Type B pancreatic cell (in vitro differentiated cells): ENCODE data around the gene TRIM71. TPM values are rescaled to one million over a fixed set of nuclear protein-coding genes. Genes with fewer than 3 reads are reported as not detected.
"Not testable (repeated sequence)": the region's sequence is repeated elsewhere in the genome, so short reads cannot be mapped to it uniquely, and the experiment has no call there.

Experiments used
- DNase-seq: peaks from one replicate; pipeline ENCODE4 v3.0.0; 2021; ENCODE audit warnings: mixed read lengths; ENCODE audit not compliant: unreplicated experiment; ENCODE audit errors: extremely low spot score
- H3K27ac Mint-ChIP-seq: 2 replicates; pipeline ENCODE4 v1.8.0; 2021; ENCODE audit warnings: mild to moderate bottlenecking, mixed read lengths
- H3K27me3 Mint-ChIP-seq: 2 replicates; pipeline ENCODE4 v1.8.0; 2021; ENCODE audit warnings: mixed read lengths
- H3K36me3 Mint-ChIP-seq: 2 replicates; pipeline ENCODE4 v1.8.0; 2021; ENCODE audit warnings: mixed read lengths
- H3K4me1 Mint-ChIP-seq: one replicate; pipeline ENCODE4 v1.8.0; 2021; ENCODE audit warnings: mixed read lengths; ENCODE audit not compliant: unreplicated experiment
- H3K4me3 Mint-ChIP-seq: 2 replicates; pipeline ENCODE4 v1.8.0; 2021; ENCODE audit warnings: mild to moderate bottlenecking, mixed read lengths
- H3K9me3 Mint-ChIP-seq: 2 replicates; pipeline ENCODE4 v1.8.0; 2021; ENCODE audit warnings: mixed read lengths
- total RNA-seq: library from RNA; stranded (reverse); gene quantifications from 2 replicates; pipeline ENCODE4 v1.2.1, GENCODE V29; 2021; ENCODE audit warnings: low replicate concordance
- TF ChIP-seq, protein P1 (sequence below): fragments of 200-600 bp; sonication (generic); conservative IDR thresholded peaks from 2 replicates; pipeline ENCODE4 v1.5.0; 2021; ENCODE audit warnings: antibody characterized with exemption, mild to moderate bottlenecking

Gene TRIM71
- total RNA-seq, 1 donor from 2014 or later: 26.5 TPM

DNA sequence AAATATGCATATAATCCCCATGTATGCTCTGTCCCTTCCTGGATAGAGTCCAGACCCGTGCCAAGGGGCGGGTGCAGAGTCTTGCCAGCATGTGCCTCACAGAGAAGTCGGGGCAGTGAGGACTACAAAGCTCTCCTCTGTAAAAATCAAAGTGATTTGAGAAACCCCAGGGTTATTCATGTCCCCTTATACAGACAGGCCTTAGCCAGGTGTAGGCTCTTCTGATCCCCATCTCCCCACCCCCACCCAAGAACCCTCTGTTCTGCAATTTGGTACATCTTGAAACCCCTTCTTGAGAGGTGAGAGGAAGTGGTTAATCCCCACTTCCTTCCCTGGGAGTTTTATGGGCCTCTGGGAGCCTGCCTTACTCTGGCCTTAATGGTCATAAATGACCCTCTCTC, 24.7 kb downstream of the TRIM71 start:
- peaks cover 56% of the 10 kb centered on the region for H3K4me1 Mint-ChIP-seq
- H3K36me3 Mint-ChIP-seq: peaks cover 3% of the 10 kb centered on the region
- H3K27ac Mint-ChIP-seq: peak overlapping the region; percentile 52
- no peaks in the 10 kb centered on the region for H3K9me3 Mint-ChIP-seq
- no peak for DNase-seq
- TF ChIP-seq, protein P1, sequence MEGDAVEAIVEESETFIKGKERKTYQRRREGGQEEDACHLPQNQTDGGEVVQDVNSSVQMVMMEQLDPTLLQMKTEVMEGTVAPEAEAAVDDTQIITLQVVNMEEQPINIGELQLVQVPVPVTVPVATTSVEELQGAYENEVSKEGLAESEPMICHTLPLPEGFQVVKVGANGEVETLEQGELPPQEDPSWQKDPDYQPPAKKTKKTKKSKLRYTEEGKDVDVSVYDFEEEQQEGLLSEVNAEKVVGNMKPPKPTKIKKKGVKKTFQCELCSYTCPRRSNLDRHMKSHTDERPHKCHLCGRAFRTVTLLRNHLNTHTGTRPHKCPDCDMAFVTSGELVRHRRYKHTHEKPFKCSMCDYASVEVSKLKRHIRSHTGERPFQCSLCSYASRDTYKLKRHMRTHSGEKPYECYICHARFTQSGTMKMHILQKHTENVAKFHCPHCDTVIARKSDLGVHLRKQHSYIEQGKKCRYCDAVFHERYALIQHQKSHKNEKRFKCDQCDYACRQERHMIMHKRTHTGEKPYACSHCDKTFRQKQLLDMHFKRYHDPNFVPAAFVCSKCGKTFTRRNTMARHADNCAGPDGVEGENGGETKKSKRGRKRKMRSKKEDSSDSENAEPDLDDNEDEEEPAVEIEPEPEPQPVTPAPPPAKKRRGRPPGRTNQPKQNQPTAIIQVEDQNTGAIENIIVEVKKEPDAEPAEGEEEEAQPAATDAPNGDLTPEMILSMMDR: no peak
- no peak overlapping the region for H3K4me3 Mint-ChIP-seq
- H3K27me3 Mint-ChIP-seq: no peaks in the 10 kb centered on the region

DNA sequence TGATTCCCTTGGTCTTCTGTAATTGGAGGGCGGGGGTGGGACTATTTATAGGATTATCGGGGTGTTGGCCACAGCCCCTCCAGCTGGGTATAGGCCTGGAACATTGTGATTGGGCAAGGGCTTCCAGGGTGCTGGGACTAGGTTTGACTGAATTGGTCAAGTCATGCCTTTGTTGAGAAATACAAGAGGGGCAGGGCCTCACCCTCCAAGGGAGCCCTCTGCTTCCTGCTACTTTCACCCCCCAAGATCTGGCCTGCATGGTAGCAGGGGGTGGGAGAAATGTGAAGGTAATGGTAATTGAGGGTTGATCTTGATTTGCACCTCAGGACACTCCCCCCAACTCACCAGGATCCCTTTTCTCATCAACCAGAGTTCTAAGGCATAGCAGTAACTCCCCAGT, 25.2 kb downstream of the TRIM71 start:
- H3K27ac Mint-ChIP-seq: peak overlapping the region; percentile 61
- H3K4me3 Mint-ChIP-seq: peak overlapping the region; percentile 31
- H3K27me3 Mint-ChIP-seq: no peaks in the 10 kb centered on the region
- H3K9me3 Mint-ChIP-seq: no peaks in the 10 kb centered on the region
- TF ChIP-seq, protein P1: no peak
- peaks cover 3% of the 10 kb centered on the region for H3K36me3 Mint-ChIP-seq
- DNase-seq: no peak
- H3K4me1 Mint-ChIP-seq: peaks cover 61% of the 10 kb centered on the region

DNA sequence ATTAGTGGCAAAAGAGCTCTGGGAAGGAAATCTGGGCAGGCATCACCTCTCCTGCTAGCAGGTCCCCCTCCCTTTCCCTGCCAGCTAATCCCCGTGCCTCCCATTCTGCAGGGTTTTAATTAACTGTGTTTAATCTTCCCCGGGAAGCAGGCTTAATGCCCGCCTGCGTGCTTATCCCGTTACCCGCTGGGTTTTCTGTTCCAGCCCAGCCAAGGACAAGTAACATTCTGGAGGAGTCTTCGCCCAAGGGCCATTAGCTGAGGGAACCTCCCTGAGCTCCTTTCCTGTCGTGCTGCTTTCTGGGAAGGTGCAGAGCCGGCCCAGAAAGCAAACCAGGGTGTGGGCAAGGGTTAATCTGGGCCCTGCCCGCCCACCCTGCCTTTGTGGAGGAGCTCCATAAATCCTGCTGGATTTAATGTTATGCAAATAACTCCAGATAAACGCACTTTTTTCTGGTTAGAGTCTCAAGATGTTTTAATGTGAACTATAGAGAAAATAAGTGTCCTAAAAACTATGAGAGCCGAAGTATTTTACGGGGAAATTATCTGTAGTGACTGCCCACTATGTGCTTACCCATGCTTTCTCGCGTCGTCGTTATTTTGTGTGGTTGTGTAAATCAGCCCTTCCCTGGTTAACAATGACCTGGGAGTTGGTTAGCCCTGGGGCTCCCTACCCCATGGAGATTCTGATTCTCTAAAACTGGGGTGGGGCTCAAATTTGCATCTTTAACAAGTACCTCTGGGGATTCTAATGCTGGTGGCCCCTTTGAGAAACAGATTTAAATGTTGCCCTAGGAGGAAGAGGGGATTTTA, 25.9 kb downstream of the TRIM71 start:
- Mint-ChIP-seq H3K9me3 (no peaks in the 10 kb centered on the region), H3K36me3 (peaks cover 3% of the 10 kb centered on the region), H3K4me3 (peak overlapping the region; percentile 52), H3K27ac (peak overlapping the region; percentile 61), H3K4me1 (peaks cover 68% of the 10 kb centered on the region), H3K27me3 (no peaks in the 10 kb centered on the region)
- no peak for DNase-seq
- TF ChIP-seq, protein P1: no peak

DNA sequence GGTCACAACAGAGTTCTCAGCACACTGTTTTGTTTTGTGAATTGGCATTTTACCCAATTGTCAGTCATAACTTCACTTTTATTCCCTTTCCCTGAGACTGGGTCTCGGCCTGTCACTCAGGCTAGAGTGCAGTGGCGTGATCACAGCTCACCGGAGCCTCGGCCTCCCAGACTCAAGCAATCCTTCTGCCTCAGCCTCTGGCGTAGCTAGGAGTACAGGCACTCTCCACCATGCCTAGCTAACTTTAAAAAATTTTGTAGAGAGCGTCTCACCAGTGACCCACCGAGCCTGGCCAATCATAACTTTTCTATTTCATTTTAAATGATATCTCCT, 26.5 kb downstream of the TRIM71 start:
- no peaks in the 10 kb centered on the region for H3K9me3 Mint-ChIP-seq
- TF ChIP-seq, protein P1: no peak
- peak overlapping the region; percentile 52 for H3K4me3 Mint-ChIP-seq
- peaks cover 71% of the 10 kb centered on the region for H3K4me1 Mint-ChIP-seq
- H3K27me3 Mint-ChIP-seq: no peaks in the 10 kb centered on the region
- peaks cover 3% of the 10 kb centered on the region for H3K36me3 Mint-ChIP-seq
- H3K27ac Mint-ChIP-seq: peak overlapping the region; percentile 61
- no peak for DNase-seq

DNA sequence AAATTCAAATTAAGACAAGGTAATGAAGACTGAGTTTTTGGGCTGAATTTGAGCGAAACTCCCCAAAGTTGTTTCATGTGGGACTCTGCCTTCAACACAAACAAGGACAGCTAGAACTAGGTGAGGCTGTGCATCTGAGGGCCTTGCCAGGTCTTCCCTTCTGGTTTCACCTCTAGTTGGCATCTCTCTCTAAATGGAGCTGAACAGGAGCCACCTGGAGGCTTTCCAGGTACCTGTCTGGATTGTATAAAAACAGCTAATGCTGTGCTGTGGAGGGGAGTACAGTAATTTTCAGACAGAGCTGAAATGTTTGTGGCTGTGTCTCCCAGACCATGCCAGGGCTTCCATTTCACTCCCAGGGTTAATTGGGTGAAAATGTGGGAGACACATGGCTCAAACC, 27.1 kb downstream of the TRIM71 start:
- no peak for DNase-seq
- H3K4me1 Mint-ChIP-seq: peaks cover 70% of the 10 kb centered on the region
- H3K27me3 Mint-ChIP-seq: no peaks in the 10 kb centered on the region
- no peaks in the 10 kb centered on the region for H3K9me3 Mint-ChIP-seq
- TF ChIP-seq, protein P1: no peak
- peak overlapping the region; percentile 41 for H3K4me3 Mint-ChIP-seq
- peak overlapping the region; percentile 61 for H3K27ac Mint-ChIP-seq
- H3K36me3 Mint-ChIP-seq: peaks cover 3% of the 10 kb centered on the region

DNA sequence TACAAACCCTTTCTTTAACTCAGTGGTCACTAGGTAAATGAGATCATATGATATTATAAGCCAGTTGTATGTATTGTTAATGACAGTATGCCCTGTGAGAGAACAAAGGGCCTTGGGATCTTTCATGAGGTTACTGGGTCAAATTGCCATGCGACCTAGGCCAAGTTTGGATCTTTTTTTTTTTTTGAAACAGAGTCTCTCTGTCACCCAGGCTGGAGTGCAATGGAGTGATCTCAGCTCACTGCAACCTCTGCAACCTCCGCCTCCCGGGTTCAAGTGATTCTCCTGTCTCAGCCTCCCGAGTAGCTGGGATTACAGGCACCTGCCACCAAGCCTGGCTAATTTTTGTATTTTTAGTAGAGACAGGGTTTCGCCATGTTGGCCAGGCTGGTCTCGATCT, 27.7 kb downstream of the TRIM71 start:
- H3K36me3 Mint-ChIP-seq, H3K27ac Mint-ChIP-seq, H3K9me3 Mint-ChIP-seq, DNase-seq, H3K27me3 Mint-ChIP-seq, H3K4me3 Mint-ChIP-seq: not testable (repeated sequence)
- H3K4me1 Mint-ChIP-seq: peaks cover 70% of the 10 kb centered on the region

DNA sequence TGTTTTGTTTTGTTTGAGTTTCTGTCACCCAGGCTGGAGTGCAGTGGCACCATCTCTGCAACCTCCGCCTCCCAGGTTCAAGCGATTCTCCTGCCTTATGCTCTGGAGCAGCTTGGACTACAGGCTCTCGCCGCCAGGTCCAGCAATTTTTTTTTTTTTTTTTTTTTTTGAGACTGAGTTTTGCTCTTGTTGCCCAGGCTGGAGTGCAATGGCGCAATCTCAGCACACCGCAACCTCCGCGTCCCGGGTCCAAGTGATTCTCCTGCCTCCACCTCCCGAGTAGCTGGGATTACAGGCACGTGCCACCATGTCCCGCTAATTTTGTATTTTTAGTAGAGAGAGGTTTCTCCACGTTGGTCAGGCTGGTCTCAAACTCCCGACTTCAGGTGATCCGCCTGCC, 29.2 kb downstream of the TRIM71 start:
- H3K4me3 Mint-ChIP-seq, H3K27me3 Mint-ChIP-seq, DNase-seq, H3K36me3 Mint-ChIP-seq, H3K9me3 Mint-ChIP-seq: not testable (repeated sequence)
- Mint-ChIP-seq H3K4me1 (peaks cover 76% of the 10 kb centered on the region), H3K27ac (peak overlapping the region; percentile 76)
